KBM-7 (cell line): ENCODE measurements around the gene REV3L.
A peak's percentile ranks its signal among the peaks of the same experiment; 100 is the strongest.
"Not testable (repeated sequence)": the region's sequence is repeated elsewhere in the genome, so short reads cannot be mapped to it uniquely, and the experiment has no call there.

ENCODE experiments used
- DNase-seq: peaks from one replicate; pipeline ENCODE4 v3.0.0-alpha.2; 2015
- in situ Hi-C: fragments of 300-500 bp; cut with MboI; formaldehyde crosslinking; loops from 2 replicates; pipeline ENCODE4 v1.14.3; 2020; ENCODE audit warnings: low sequenced_read_pairs, low pct_unique_long_range_greater_than_20kb, mixed read lengths

REV3L gene, protein sequence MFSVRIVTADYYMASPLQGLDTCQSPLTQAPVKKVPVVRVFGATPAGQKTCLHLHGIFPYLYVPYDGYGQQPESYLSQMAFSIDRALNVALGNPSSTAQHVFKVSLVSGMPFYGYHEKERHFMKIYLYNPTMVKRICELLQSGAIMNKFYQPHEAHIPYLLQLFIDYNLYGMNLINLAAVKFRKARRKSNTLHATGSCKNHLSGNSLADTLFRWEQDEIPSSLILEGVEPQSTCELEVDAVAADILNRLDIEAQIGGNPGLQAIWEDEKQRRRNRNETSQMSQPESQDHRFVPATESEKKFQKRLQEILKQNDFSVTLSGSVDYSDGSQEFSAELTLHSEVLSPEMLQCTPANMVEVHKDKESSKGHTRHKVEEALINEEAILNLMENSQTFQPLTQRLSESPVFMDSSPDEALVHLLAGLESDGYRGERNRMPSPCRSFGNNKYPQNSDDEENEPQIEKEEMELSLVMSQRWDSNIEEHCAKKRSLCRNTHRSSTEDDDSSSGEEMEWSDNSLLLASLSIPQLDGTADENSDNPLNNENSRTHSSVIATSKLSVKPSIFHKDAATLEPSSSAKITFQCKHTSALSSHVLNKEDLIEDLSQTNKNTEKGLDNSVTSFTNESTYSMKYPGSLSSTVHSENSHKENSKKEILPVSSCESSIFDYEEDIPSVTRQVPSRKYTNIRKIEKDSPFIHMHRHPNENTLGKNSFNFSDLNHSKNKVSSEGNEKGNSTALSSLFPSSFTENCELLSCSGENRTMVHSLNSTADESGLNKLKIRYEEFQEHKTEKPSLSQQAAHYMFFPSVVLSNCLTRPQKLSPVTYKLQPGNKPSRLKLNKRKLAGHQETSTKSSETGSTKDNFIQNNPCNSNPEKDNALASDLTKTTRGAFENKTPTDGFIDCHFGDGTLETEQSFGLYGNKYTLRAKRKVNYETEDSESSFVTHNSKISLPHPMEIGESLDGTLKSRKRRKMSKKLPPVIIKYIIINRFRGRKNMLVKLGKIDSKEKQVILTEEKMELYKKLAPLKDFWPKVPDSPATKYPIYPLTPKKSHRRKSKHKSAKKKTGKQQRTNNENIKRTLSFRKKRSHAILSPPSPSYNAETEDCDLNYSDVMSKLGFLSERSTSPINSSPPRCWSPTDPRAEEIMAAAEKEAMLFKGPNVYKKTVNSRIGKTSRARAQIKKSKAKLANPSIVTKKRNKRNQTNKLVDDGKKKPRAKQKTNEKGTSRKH (N-terminal part only)

DNA sequence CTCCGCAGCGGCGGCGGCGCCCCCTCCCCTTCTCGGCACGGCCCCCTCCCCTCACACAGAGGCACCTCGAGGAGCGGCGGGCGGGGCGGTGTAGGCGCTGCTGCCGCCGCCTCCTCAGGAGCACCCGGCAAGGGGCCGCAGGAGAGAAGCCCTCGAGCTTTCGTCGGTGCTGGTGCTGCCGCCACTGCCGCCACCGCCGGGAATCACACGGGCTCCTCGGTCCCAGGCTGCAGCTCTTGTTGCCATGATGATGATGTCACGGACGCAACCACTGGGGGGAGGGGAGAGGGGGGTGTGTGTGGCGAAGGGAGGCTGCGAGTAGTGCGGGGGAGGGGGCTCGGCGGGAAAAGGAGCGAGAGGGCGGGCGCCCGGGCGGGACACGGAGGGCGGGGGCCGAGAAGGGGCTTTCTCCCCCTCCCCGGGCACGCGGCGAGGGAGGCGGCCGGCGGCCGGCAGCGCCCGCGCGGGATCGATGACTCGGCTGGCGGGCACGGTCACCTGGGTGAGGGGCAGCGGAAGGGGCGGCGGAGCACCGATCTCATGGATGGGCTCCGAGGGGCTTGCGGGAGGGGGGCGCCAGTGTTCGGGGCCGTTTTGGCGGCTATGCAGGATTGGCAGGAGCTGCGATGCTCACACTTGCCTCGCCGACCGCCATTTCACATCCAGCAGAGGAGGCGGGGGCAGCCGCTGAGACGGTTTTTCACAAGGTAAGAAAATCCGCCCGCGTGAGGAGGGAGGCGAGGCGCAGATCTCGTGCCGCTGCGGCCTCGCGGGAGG, at the start of gene REV3L:
Gene REV3L (minus strand): TSS at position 260 of the 777 bp plus-strand sequence. CDS start 330 bp downstream, outside the sequence.
- DNase-seq, result peak; percentile 86
- in situ Hi-C loops, result no loop called here

DNA sequence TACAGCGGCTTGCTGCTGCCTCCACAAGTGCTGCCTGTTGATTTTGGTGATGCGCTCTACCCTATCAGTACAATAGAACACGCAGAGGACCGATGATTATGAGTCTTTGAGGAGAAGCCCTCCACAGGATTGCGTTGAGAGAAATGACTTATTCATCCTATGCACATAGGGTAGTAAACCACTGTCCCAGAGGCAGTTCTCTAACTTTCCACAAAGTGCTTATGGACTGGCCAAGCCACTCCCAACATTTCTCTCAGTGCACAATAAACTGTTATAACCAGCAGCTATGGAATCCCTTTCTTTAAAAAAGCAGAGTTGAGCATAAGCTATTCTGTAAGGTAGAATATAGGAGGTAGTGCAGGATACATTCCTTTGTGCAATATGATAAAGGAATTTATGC, 48.2 kb upstream of the REV3L start:
- no peak for DNase-seq
- in situ Hi-C loops, result no loop called here

GRCh38 chr6:111530667-111531066, 47.6 kb upstream of the REV3L start:
- in situ Hi-C loops, result no loop called here
- DNase-seq, result no peak

- in situ Hi-C loops, result no loop called here
- DNase-seq, result no peak
Observed at GRCh38 chr6:111530218-111530617, 47.2 kb upstream of the REV3L start.

GRCh38 chr6:111527367-111527766, 44.3 kb upstream of the REV3L start:
- in situ Hi-C loops, result no loop called here
- no peak for DNase-seq

DNA sequence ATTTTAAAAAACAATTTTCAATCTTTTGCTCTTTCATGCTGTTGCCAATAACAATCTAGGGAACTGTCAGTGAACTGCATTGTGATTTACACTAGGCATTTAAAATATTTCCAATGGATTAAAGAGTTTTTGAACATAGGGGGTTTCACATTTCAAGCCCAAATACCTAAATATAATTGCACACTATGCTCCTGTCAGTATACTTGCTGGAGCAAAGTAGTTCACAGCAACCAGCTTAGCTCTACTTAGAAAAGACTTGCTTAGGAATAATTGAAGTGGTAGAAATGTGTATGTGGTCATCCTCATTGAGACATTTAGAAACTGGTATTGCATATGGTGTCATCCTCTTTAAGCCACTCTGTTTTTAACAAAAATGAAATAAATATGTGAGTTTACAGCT, 41.7 kb upstream of the REV3L start:
- in situ Hi-C loops, result no loop called here
- no peak for DNase-seq

GRCh38 chr6:111524252-111524651, 41.2 kb upstream of the REV3L start:
- no peak for DNase-seq
- in situ Hi-C loops, result no loop called here

DNA sequence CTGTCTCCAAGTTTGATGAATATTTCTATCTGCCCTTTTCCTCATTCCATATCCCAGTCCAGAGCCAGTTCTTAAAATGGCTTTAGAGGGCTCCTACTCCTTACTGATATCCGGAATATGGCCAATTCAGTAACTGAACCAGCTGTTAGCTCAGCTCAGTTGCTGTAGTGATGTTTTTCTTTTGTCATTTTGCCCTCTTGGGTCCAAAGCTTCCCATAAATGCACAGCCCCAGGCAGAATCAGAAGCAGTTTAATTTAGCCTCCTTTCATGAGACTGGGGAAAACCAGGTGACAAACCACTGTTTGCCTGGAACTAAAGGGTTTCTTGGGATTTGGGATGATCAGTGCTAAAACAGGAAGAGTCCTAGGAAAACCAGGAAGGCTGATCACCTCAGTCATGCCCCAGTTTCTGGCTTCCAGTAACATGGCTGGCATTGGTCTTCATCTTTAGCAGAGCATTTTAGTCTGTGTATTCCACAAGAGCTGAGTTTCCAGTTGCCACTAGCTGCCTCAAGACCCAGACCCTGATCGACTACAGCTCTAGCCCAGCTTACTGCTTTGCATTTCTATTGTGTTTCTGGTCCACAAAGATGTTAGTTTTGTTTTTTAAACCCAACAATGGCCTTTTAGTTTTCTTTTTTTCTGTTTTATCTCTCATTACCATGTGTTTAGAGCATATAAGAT, 40.6 kb upstream of the REV3L start:
- DNase-seq, result no peak
- in situ Hi-C loops, result no loop called here

DNA sequence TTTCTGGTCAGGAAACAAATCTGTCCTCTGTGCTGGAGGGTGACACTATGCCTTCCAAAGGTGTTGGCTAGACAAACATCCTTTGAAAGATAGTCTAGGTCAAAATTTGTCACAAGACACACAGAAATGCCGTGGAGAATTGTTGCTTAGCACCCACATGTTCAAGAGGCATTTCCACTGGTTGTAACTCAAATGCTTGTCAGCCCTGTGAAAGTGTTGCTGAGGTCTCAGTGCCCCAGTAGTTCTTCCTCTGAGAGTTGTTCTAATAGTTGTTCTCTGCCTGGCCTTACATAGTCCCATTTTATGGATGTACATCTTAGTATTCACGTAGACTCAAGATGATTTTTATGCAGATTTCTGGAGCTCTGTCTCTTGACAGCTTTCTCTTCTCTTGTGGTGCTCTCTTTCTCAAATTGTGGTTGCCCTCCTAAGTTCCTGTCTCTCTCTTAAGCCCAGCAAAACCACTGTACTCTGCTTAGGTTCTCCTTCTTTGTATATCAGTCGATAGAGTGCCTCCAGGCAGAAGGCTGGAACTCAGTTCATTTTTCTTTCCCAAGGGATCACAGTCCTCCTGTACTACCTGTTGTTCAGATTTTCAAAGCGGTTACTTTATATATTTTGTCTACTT, 39.5 kb upstream of the REV3L start:
- DNase-seq, result peak; percentile 60
- in situ Hi-C loops, result no loop called here

GRCh38 chr6:111521497-111522270, 38.7 kb upstream of the REV3L start:
- DNase-seq, result no peak
- in situ Hi-C loops, result no loop called here

GRCh38 chr6:111520524-111520923, 37.5 kb upstream of the REV3L start:
- DNase-seq, result no peak
- in situ Hi-C loops, result no loop called here

- DNase-seq, result no peak
- in situ Hi-C loops, result no loop called here
Observed at GRCh38 chr6:111517965-111518364, 34.9 kb upstream of the REV3L start.

DNA sequence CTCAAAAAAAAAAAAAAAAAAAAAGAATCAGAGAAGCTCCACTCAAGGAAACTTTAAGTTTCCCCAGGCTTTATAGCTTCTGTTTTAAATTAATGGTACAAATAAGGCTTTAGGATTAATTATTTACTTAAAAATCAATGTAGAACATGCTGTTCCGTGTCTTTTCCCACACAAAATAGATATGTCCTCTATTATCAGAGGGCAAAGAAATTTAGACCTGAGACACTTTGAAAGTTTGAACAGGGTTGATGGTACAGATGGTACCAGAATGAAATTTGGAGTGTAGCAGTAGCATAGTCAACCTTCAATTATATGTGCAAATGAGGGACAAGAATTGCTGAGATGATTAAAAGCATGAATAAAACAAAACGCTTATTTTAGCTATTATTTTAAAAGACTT, 32.2 kb upstream of the REV3L start:
- in situ Hi-C loops, result no loop called here
- no peak for DNase-seq

- in situ Hi-C loops, DNase-seq: not testable (repeated sequence)
Observed at GRCh38 chr6:111514531-111514930, 31.5 kb upstream of the REV3L start.

DNA sequence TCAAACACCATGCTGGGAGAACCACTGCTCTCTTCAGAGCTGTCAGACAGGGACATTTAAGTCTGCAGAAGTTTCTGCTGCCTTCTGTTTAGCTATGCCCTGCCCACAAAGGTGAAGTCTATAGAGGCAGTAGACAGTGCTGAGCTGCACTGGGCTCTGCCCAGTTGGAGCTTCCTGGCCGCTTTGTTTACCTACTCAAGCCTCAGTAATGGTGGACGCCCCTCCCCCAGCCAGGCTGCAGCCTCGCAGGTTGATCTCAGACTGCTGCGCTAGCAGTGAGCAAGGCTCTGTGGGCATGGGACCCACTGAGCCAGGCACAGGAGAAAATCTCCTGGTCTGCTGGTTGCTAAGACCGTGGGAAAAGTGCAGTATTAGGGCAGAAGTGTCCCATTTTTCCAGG, 24.2 kb upstream of the REV3L start:
- in situ Hi-C loops, DNase-seq: not testable (repeated sequence)

- in situ Hi-C loops, DNase-seq: not testable (repeated sequence)
Observed at GRCh38 chr6:111505498-111505897, 22.5 kb upstream of the REV3L start.

GRCh38 chr6:111503660-111504059, 20.6 kb upstream of the REV3L start:
- in situ Hi-C loops, result no loop called here
- no peak for DNase-seq
